Transverse colon (tissue), 4 donors: Measurements from ENCODE around the gene ENTPD8. TPM values are rescaled to one million over a fixed set of nuclear protein-coding genes. Genes with fewer than 3 reads are reported as not detected.

Experiments
- DNase-seq: peaks from one replicate; pipeline ENCODE4 v3.0.0-alpha.2; 2019
- H3K27ac ChIP-seq, 4 donors: fragments of 200-600 bp; sonication (generic); 2 replicates each; pipeline ENCODE4 v1.5.1; 2016 to 2018; ENCODE audit warnings: inconsistent platforms in 4 of 4
- H3K27me3 ChIP-seq: fragments of 200-600 bp; sonication (generic); 2 replicates; pipeline ENCODE4 v1.5.1; 2017; ENCODE audit warnings: inconsistent platforms
- H3K36me3 ChIP-seq, 4 donors: fragments of 200-600 bp; sonication (generic); 2 replicates each; pipeline ENCODE4 v1.5.1; 2017 to 2019; ENCODE audit warnings: inconsistent platforms in 4 of 4
- H3K4me1 ChIP-seq, 4 donors: fragments of 200-600 bp; sonication (generic); 2 replicates each; pipeline ENCODE4 v1.5.1; 2017 to 2020; ENCODE audit warnings: inconsistent platforms in 4 of 4
- H3K4me3 ChIP-seq, 4 donors: fragments of 200-600 bp; sonication (generic); 1 replicate in 1 of 4; 2 replicates in 3 of 4; pipeline versions ENCODE4 v1.5.1 to v1.6.1; 2017 to 2019; ENCODE audit warnings: inconsistent platforms in 4 of 4
- H3K9me3 ChIP-seq, 2 donors: fragments of 200-600 bp; sonication (generic); 2 replicates each; pipeline ENCODE4 v1.5.1; 2017 to 2019; ENCODE audit warnings: inconsistent platforms in 2 of 2
- EP300 ChIP-seq: sonication (generic); formaldehyde crosslinking; IDR thresholded peaks from one replicate; pipeline ENCODE4 v1.6.1; 2017; ENCODE audit warnings: antibody characterized with exemption, low read depth
- POLR2A ChIP-seq: fragments of 450-650 bp; IDR thresholded peaks from one replicate; pipeline ENCODE4 v1.6.1; 2016; ENCODE audit warnings: antibody characterized with exemption, mild to moderate bottlenecking, moderate library complexity
- POLR2AphosphoS5 ChIP-seq, 3 donors: sonication (generic); formaldehyde crosslinking; IDR thresholded peaks; one replicate each; pipeline ENCODE4 v1.6.1; 2016; ENCODE audit warnings: antibody characterized with exemption in 3 of 3
- WGBS, 2 donors: methylation state at CpG; one replicate each; pipeline ENCODE4 v1.1.5; 2018; ENCODE audit warnings: low coverage in 1 of 2; 5-methylcytosine and 5-hydroxymethylcytosine counted together
- in situ Hi-C, 4 donors: fragments of 200-750 bp; cut with MboI; loops; one replicate each; pipeline versions ENCODE4 v1.15.0 to v1.15.1; 2017; ENCODE audit warnings: low sequenced_read_pairs in 3 of 4, low pct_ligation_motif_present in 1 of 4, low pct_unique_long_range_greater_than_20kb in 1 of 4
- intact Hi-C: fragments of 100-400 bp; cut with DNase I; formaldehyde crosslinking; loops from one replicate; pipeline ENCODE4 v1.15.1; 2023; ENCODE audit warnings: low total_unique reads
- total RNA-seq, 4 donors: library from RNA; depleted of rRNA; stranded (reverse); fragments of >200 nt; gene quantifications; one replicate each; pipeline ENCODE4 v1.1.0, GENCODE V29; 2016
- TF ChIP-seq, protein P1 (sequence below), 5 experiments: fragments of 200-600 bp in 3 of 5; fragments of 450-650 bp in 2 of 5; sonication (generic) in 3 of 5; IDR thresholded peaks; 1 replicate in 2 of 5; 2 replicates in 3 of 5; pipeline ENCODE4 v1.5.1; 2016 to 2017; ENCODE audit warnings: antibody characterized with exemption in 5 of 5, inconsistent platforms in 3 of 5, mild to moderate bottlenecking in 2 of 5, moderate library complexity in 1 of 5

The ENTPD8 gene
- total RNA-seq, 4 donors from 2014 or later: 20.7 to 109 (median 63.8) TPM

DNA sequence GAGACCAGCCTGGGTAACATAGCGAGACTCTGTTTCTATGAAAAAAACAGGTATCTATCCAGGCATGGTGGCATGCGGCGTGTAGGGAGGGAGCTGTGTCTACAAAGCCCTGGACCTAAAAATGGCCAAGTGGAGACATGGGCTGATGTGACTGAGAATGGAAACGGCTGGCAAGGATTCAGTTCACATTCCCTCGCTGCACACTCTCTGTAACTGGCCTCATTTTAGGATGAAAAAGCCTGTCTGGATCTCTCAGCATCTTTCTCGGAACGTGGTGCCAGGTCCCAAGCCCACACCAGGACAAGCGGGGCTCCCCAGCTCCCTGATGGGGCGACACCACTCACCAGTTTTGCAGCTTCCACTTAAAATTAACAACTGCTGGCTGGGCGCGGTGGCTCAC, 31.6 kb downstream of the ENTPD8 start:
- Histone ChIP-seq H3K9me3 (no peaks in the 10 kb centered on the region), H3K27me3 (no peaks in the 10 kb centered on the region), H3K36me3 (no peaks in the 10 kb centered on the region), H3K27ac (no peak overlapping the region), H3K4me1 (peaks cover 27 to 64% (median 46%) of the 10 kb centered on the region in 4 donors), H3K4me3 (no peak overlapping the region)
- in situ Hi-C loops: loop anchor here (10.0 to 25.0 kb wide), 2 partner anchors 122 to 125 kb away; partner anchors contain the start of gene TOR4A (in 2 of the 4)
- TF ChIP-seq, protein P1, sequence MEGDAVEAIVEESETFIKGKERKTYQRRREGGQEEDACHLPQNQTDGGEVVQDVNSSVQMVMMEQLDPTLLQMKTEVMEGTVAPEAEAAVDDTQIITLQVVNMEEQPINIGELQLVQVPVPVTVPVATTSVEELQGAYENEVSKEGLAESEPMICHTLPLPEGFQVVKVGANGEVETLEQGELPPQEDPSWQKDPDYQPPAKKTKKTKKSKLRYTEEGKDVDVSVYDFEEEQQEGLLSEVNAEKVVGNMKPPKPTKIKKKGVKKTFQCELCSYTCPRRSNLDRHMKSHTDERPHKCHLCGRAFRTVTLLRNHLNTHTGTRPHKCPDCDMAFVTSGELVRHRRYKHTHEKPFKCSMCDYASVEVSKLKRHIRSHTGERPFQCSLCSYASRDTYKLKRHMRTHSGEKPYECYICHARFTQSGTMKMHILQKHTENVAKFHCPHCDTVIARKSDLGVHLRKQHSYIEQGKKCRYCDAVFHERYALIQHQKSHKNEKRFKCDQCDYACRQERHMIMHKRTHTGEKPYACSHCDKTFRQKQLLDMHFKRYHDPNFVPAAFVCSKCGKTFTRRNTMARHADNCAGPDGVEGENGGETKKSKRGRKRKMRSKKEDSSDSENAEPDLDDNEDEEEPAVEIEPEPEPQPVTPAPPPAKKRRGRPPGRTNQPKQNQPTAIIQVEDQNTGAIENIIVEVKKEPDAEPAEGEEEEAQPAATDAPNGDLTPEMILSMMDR (IDR thresholded peaks at IDR 0.05): no peak
- no peak for TF ChIP-seq EP300
- no peak for TF ChIP-seq POLR2AphosphoS5 (IDR thresholded peaks at IDR 0.05)
- TF ChIP-seq POLR2A: no peak
- intact Hi-C loops: no loop called here
- 89 to 92% methylated on average over 8 to 11 of the region's 11 CpGs for WGBS, 2 donors
- DNase-seq: no peak

DNA sequence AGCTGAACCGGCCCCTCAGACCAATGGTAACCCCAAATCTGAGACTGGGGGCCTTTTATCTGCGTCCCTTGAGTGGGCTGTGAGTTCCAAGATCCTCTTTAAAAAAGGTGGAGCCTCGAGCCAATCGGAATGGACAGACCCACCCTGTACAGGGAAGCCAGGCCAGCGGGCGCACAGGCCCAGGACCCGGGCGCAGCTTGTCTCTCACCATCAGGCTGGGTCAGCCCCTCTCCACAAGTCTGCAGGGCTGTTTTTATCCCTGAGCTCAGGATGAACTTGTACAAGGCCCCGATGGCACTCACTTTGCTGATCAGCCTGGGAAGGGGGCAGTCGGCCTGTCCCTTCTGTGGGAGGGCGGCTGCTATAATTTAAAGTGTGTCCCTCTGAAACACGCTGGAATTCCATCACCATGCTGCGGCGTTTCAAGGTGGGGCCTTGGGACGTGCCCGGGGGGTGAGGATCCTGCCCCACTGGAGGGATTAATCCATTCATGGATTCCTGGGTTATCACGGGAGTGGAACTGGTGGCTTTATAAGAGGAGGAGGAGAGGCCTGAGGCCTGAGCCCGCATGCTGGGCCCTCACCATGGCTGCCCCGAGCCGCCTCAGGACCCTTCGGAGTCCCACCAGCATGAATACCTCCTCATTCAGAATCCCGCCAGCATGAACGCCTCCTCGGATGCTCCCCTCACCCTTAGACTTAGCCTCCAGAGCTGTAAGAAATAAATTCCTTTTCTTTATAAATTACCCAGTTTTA, 32.3 kb downstream of the ENTPD8 start:
- Histone ChIP-seq H3K36me3 (no peaks in the 10 kb centered on the region), H3K4me3 (no peak overlapping the region), H3K4me1 (peaks cover 27 to 62% (median 42%) of the 10 kb centered on the region in 4 donors), H3K9me3 (no peaks in the 10 kb centered on the region), H3K27me3 (no peaks in the 10 kb centered on the region), H3K27ac (no peak overlapping the region)
- in situ Hi-C loops: loop anchor here (10.0 to 25.0 kb wide), 2 partner anchors 122 to 124 kb away; partner anchors contain the start of gene TOR4A (in 2 of the 4)
- TF ChIP-seq EP300 (no peak), POLR2A (no peak), POLR2AphosphoS5 (IDR thresholded peaks at IDR 0.05) (no peak)
- TF ChIP-seq, protein P1 (IDR thresholded peaks at IDR 0.05): no peak
- WGBS, 2 donors: 93% methylated on average over 21 of the region's 24 CpGs; no CpG with 5 or more reads in 1 of the 2 donors
- intact Hi-C loops: no loop called here
- no peak for DNase-seq

DNA sequence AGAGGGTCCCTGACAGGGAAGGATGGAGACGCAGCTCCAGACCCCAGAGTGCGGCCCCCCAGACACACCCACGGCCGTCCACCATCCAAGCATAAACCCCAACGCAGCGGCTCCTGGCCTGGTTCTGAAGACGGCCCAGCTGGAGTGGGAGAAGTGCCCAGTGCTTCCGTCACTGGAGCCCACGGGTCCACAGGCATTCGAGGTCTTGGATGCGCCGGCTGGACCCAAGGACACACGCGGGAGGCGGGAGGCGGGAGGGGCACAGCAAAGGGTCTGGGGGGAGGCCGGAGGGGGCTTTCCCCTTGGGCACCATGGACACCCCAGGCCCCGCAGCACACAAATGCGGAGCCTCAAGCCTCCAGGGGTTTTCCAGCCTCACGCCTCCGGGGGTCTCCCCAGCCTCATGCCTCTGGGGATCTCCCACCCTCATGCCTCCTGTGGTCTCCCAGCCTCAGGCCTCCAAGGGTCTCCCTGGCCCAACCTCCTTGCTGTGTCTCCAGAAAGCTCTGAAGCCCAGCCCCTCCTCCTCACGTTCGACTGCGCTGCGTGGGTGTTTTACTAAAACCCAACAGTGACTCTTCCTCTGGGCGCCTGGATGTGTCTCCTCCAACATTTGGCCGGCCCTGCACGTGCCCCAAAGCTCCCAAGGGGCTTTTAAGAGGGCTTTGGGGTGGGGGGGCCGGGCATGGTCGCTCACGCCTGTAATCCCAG, 33.4 kb downstream of the ENTPD8 start:
- Histone ChIP-seq H3K27me3 (no peaks in the 10 kb centered on the region), H3K27ac (peak overlapping the region; percentile 49 to 64 (median 54)), H3K36me3 (no peaks in the 10 kb centered on the region), H3K4me1 (peaks cover 26 to 54% (median 36%) of the 10 kb centered on the region in 4 donors), H3K9me3 (no peaks in the 10 kb centered on the region), H3K4me3 (peak overlapping the region in 3 of 4 donors; percentile 9 to 47 (median 38))
- 45% methylated on average over 15 of the region's 31 CpGs; no CpG with 5 or more reads in 1 of the 2 donors for WGBS, 2 donors
- TF ChIP-seq POLR2A (no peak), POLR2AphosphoS5 (IDR thresholded peaks at IDR 0.05) (no peak), EP300 (no peak)
- TF ChIP-seq, protein P1 (IDR thresholded peaks at IDR 0.05): no peak
- intact Hi-C loops (no loop called here), in situ Hi-C loops (loop anchor here (10.0 to 25.0 kb wide), 2 partner anchors 120 to 123 kb away; partner anchors contain the start of gene TOR4A (in 2 of the 4))
- no peak for DNase-seq
